Thoracic aorta (tissue), 2 donors: ENCODE data around the gene MFAP3L. TPM values are rescaled to one million over a fixed set of nuclear protein-coding genes. Genes with fewer than 3 reads are reported as not detected.
A peak's percentile ranks its signal among the peaks of the same experiment; 100 is the strongest.

Source experiments
- ATAC-seq: fragments of 150-250 bp; one replicate; pipeline ENCODE4 v1.8.0; 2017; ENCODE audit warnings: low read depth; ENCODE audit not compliant: insufficient number of reproducible peaks, low FRiP score
- DNase-seq: peaks from one replicate; pipeline ENCODE4 v3.0.0-alpha.2; 2020; ENCODE audit warnings: low spot score
- H3K27ac ChIP-seq, 2 donors: fragments of 200-600 bp; sonication (generic); 1 replicate in 1 of 2; 2 replicates in 1 of 2; pipeline ENCODE4 v1.5.1; 2016; ENCODE audit warnings: mild to moderate bottlenecking in 2 of 2, moderate library complexity in 2 of 2
- H3K27me3 ChIP-seq: fragments of 200-600 bp; sonication (generic); replicated peaks from 2 replicates; pipeline ENCODE4 v1.6.0; 2016; ENCODE audit warnings: mild to moderate bottlenecking; ENCODE audit not compliant: insufficient read depth
- H3K36me3 ChIP-seq: fragments of 200-600 bp; sonication (generic); one replicate; pipeline ENCODE4 v1.5.1; 2016
- H3K4me1 ChIP-seq, 2 donors: fragments of 200-600 bp; sonication (generic); 1 replicate in 1 of 2; 2 replicates in 1 of 2; pipeline versions ENCODE4 v1.5.1 to v1.6.0; 2016; ENCODE audit warnings: low read depth in 2 of 2, mild to moderate bottlenecking in 1 of 2; ENCODE audit not compliant: control insufficient read depth in 1 of 2
- H3K4me3 ChIP-seq: fragments of 200-600 bp; sonication (generic); 2 replicates; pipeline ENCODE4 v1.5.1; 2016; ENCODE audit warnings: mild to moderate bottlenecking
- H3K9me3 ChIP-seq: fragments of 200-600 bp; sonication (generic); 2 replicates; pipeline ENCODE4 v1.5.1; 2016
- CTCF ChIP-seq: fragments of 200-600 bp; sonication (generic); IDR thresholded peaks from one replicate; pipeline ENCODE4 v1.5.1; 2019; ENCODE audit warnings: antibody characterized with exemption
- total RNA-seq, 2 donors: library from RNA; depleted of rRNA; stranded (reverse); fragments of >200 nt; gene quantifications; one replicate each; pipeline versions ENCODE4 v1.1.0 to v1.2.3, GENCODE V29; 2016

The MFAP3L gene
- total RNA-seq, 2 donors from 2014 or later: 11.4 to 15.2 TPM

- H3K27me3 ChIP-seq: no peaks in the 10 kb centered on the region
- H3K27ac ChIP-seq: no peak overlapping the region
- ATAC-seq (no peak), DNase-seq (no peak)
- no peaks in the 10 kb centered on the region for H3K9me3 ChIP-seq
- TF ChIP-seq CTCF: no peak
- H3K36me3 ChIP-seq: no peaks in the 10 kb centered on the region
- H3K4me3 ChIP-seq: no peak overlapping the region
- peaks cover 0 to 18% of the 10 kb centered on the region in 2 donors for H3K4me1 ChIP-seq
Observed at GRCh38 chr4:170022211-170022610, 4.0 kb downstream of the MFAP3L start.

GRCh38 chr4:170017252-170017651 is 8.9 kb downstream of the MFAP3L start:
- no peaks in the 10 kb centered on the region for H3K9me3 ChIP-seq
- H3K27me3 ChIP-seq: no peaks in the 10 kb centered on the region
- no peak overlapping the region for H3K4me3 ChIP-seq
- no peak overlapping the region for H3K27ac ChIP-seq
- peaks cover 16 to 36% of the 10 kb centered on the region in 2 donors for H3K4me1 ChIP-seq
- DNase-seq: no peak
- no peak for TF ChIP-seq CTCF
- no peaks in the 10 kb centered on the region for H3K36me3 ChIP-seq
- no peak for ATAC-seq

GRCh38 chr4:170015285-170015684 is 10.9 kb downstream of the MFAP3L start:
- Histone ChIP-seq H3K27ac (peak overlapping the region; percentile 4 to 83), H3K27me3 (no peaks in the 10 kb centered on the region)

GRCh38 chr4:170014359-170015011 is 11.7 kb downstream of the MFAP3L start:
- H3K4me1 ChIP-seq: peaks cover 20 to 57% of the 10 kb centered on the region in 2 donors
- TF ChIP-seq CTCF: no peak
- H3K27ac ChIP-seq: peak overlapping the region; percentile 4 to 83
- no peaks in the 10 kb centered on the region for H3K9me3 ChIP-seq
- DNase-seq: no peak
- H3K4me3 ChIP-seq: no peak overlapping the region
- H3K36me3 ChIP-seq: no peaks in the 10 kb centered on the region
- no peak for ATAC-seq
- H3K27me3 ChIP-seq: no peaks in the 10 kb centered on the region

More at GRCh38 chr4:170015285-170015684, 10.9 kb downstream of the MFAP3L start:
- Histone ChIP-seq H3K9me3 (no peaks in the 10 kb centered on the region), H3K36me3 (no peaks in the 10 kb centered on the region), H3K4me3 (peak overlapping the region; percentile 4), H3K4me1 (peaks cover 16 to 49% of the 10 kb centered on the region in 2 donors)
- no peak for DNase-seq
- ATAC-seq: no peak
- TF ChIP-seq CTCF: no peak

- no peak for TF ChIP-seq CTCF
- H3K4me3 ChIP-seq: peak overlapping the region; percentile 14
- peak overlapping the region; percentile 82 to 83 for H3K27ac ChIP-seq
- DNase-seq (no peak), ATAC-seq (peak; percentile 39)
- no peaks in the 10 kb centered on the region for H3K36me3 ChIP-seq
- H3K27me3 ChIP-seq: no peaks in the 10 kb centered on the region
- peaks cover 27 to 75% of the 10 kb centered on the region in 2 donors for H3K4me1 ChIP-seq
- no peaks in the 10 kb centered on the region for H3K9me3 ChIP-seq
Observed at GRCh38 chr4:170012629-170012958, 13.6 kb downstream of the MFAP3L start.
